Prostate gland (tissue), 2 donors: ENCODE data around the gene CSDE1.

Experiments used
- POLR2AphosphoS5 ChIP-seq: sonication (generic); formaldehyde crosslinking; IDR thresholded peaks from one replicate; pipeline ENCODE4 v1.6.1; 2017; ENCODE audit warnings: antibody characterized with exemption
- TF ChIP-seq, protein P1 (sequence below), 4 experiments: fragments of 200-600 bp in 2 of 4; fragments of 450-650 bp in 2 of 4; sonication (generic) in 2 of 4; IDR thresholded peaks; 1 replicate in 3 of 4; 2 replicates in 1 of 4; pipeline ENCODE4 v1.5.1; 2016 to 2019; ENCODE audit warnings: antibody characterized with exemption in 4 of 4, mild to moderate bottlenecking in 2 of 4, moderate library complexity in 2 of 4

DNA sequence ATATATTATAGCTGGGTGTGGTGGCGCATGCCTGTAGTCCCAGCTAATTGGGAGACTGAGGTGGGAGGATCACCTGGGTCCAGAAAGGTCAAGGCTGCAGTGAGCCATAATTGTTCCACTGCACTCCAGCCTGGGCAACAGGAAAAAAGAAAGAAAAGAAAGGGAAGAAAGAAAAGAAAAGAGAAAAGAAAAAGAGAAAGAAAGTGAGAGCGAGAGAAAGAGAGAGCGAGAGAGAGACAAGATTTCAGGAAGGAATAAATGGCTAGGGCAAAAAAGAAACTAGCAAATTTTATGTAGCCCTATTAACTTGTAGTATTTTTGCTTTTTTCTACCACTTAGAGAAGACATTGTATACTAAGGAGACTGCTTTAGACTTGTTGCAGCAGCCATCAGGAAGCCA is 47.4 kb downstream of the CSDE1 start:
- TF ChIP-seq, protein P1, sequence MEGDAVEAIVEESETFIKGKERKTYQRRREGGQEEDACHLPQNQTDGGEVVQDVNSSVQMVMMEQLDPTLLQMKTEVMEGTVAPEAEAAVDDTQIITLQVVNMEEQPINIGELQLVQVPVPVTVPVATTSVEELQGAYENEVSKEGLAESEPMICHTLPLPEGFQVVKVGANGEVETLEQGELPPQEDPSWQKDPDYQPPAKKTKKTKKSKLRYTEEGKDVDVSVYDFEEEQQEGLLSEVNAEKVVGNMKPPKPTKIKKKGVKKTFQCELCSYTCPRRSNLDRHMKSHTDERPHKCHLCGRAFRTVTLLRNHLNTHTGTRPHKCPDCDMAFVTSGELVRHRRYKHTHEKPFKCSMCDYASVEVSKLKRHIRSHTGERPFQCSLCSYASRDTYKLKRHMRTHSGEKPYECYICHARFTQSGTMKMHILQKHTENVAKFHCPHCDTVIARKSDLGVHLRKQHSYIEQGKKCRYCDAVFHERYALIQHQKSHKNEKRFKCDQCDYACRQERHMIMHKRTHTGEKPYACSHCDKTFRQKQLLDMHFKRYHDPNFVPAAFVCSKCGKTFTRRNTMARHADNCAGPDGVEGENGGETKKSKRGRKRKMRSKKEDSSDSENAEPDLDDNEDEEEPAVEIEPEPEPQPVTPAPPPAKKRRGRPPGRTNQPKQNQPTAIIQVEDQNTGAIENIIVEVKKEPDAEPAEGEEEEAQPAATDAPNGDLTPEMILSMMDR (IDR thresholded peaks at IDR 0.05) = no peak
- TF ChIP-seq POLR2AphosphoS5 = no peak
